ENCODE data around the gene LMAN1. TPM values are rescaled to one million over a fixed set of nuclear protein-coding genes. Genes with fewer than 3 reads are reported as not detected.

Gene LMAN1, protein sequence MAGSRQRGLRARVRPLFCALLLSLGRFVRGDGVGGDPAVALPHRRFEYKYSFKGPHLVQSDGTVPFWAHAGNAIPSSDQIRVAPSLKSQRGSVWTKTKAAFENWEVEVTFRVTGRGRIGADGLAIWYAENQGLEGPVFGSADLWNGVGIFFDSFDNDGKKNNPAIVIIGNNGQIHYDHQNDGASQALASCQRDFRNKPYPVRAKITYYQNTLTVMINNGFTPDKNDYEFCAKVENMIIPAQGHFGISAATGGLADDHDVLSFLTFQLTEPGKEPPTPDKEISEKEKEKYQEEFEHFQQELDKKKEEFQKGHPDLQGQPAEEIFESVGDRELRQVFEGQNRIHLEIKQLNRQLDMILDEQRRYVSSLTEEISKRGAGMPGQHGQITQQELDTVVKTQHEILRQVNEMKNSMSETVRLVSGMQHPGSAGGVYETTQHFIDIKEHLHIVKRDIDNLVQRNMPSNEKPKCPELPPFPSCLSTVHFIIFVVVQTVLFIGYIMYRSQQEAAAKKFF
- 49.0 TPM for polyA plus RNA-seq (2012; ENCODE audit: insufficient read depth, insufficient read length)

- peak within 1 kb of the TSS; percentile 92 for H3K4me3 ChIP-seq (ENCODE audit: low read length)
- peak; percentile 85 for DNase-seq (ENCODE audit: low read depth, low spot score)
These were observed at the start of gene LMAN1 for GRCh38 chr18:59358712-59359575. Gene LMAN1, minus strand, starts transcription at chr18:59359265. Its CDS starts 21 bp downstream, at chr18:59359244.

DNA sequence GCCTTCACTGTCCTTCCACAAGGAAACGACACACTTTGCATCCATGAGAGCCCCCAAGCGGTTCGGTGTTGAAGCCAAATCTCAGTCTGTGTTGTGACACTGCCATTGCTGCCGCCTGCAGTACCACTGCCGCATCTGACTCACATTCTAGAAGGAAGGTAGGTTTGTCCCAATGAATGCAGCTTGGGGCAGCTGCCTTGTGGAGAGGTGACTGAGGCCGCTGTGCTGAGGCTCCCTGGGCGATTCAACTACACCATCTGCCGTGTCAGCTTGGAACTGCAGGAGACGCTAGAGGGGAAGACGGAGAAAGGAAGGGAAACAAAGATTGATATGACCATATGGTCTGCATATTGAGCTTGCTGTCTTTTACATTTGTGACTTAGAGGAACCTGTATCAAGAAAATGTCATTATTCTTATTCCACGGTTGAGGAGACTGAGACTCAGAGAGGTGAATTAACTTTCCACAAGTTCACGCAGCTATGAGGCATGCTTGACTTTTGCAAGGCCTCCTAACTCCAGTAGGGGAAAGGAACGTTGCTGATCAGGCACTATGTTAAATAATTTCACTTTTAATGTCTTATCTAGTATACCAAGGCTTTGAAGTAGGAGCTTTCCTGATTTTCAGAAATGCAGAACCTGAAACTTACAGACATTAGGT lies 43.5 kb upstream of the LMAN1 start:
- H3K4me3 ChIP-seq (ENCODE audit: low read length) = no peak overlapping the region
- peak; percentile 74 for DNase-seq (ENCODE audit: low read depth, low spot score)

GRCh38 chr18:59400407-59400806 lies 41.3 kb upstream of the LMAN1 start:
- no peak overlapping the region for H3K4me3 ChIP-seq (ENCODE audit: low read length)
- no peak for DNase-seq (ENCODE audit: low read depth, low spot score)

DNA sequence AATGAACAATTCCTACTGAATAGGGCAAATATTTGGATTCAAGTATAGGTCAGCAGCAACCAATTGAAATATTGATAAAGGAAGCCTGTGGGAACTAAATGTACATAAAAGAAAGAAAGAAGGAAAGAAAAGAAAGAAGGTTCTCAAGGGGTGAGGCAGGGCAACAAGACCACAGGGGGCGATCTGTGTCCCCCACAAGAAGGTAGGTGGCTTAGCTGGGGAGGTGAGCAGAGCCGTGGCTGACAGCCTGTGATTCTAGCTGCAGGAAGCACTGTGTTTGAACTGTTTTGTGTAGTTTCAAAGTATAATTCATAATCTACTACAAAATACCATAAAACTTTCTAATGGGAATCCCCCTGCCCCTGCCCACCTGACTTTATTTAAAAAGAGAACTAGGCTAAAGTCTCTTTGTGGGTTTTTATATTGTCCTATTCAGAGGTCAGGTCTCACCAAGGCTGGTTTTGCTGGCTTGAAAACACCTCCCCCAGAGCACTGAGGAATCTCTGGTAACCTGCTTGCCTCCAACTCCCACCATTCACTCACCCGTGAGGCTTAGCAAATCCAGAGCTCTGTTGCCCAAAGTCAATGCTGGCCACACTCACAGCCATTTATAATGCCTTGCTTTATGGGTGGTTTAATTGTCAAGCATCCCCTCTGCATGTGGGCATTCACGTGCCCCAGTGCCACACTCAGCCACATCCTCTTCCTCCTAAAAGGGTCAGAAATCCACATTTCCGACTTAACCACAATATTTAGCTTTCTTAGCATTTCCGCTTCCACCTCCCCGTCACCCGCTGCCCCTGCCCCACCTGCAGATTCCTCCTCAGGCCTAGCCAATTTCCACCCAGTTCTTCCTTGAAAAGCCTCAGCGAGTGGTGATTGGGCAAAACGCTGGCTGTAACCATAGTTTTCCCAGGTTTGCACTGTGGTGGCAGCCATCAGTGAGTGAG lies 36.4 kb upstream of the LMAN1 start:
- H3K4me3 ChIP-seq (ENCODE audit: low read length) = no peak overlapping the region
- peak; percentile 50 for DNase-seq (ENCODE audit: low read depth, low spot score)

GRCh38 chr18:59393381-59393780 lies 34.3 kb upstream of the LMAN1 start:
- DNase-seq (ENCODE audit: low read depth, low spot score) = no peak
- H3K4me3 ChIP-seq (ENCODE audit: low read length) = no peak overlapping the region

- no peak overlapping the region for H3K4me3 ChIP-seq (ENCODE audit: low read length)
- no peak for DNase-seq (ENCODE audit: low read depth, low spot score)
These were observed 29.8 kb upstream of the LMAN1 start for GRCh38 chr18:59388817-59389216.

- no peak overlapping the region for H3K4me3 ChIP-seq (ENCODE audit: low read length)
- no peak for DNase-seq (ENCODE audit: low read depth, low spot score)
These were observed 28.9 kb upstream of the LMAN1 start for GRCh38 chr18:59387687-59388565.

GRCh38 chr18:59386909-59387686 lies 28.0 kb upstream of the LMAN1 start:
- no peak for DNase-seq (ENCODE audit: low read depth, low spot score)

DNA sequence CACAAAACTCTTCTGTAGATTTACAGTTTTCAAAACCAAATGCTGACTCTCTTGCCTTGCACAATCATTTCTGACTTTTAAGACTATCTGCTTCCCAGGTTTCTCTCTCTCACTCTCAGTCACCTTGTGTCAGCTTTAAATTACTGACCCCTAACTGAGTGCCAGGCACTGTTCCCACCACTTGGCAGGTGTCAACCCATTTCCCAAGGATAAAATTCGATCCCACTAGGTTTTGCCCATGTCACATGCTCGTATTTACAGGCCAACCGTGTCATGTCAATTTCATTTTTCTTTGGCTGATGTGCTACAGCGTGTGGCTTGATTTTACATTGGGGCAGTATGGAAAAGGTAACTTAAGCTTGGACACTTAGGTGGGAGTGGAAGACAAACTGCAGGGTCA lies 26.1 kb upstream of the LMAN1 start:
- DNase-seq (ENCODE audit: low read depth, low spot score) = no peak
- H3K4me3 ChIP-seq (ENCODE audit: low read length) = no peak overlapping the region

More at GRCh38 chr18:59386909-59387686, 28.0 kb upstream of the LMAN1 start:
- H3K4me3 ChIP-seq (ENCODE audit: low read length) = no peak overlapping the region

GRCh38 chr18:59383851-59384250 lies 24.8 kb upstream of the LMAN1 start:
- no peak overlapping the region for H3K4me3 ChIP-seq (ENCODE audit: low read length)
- no peak for DNase-seq (ENCODE audit: low read depth, low spot score)

DNA sequence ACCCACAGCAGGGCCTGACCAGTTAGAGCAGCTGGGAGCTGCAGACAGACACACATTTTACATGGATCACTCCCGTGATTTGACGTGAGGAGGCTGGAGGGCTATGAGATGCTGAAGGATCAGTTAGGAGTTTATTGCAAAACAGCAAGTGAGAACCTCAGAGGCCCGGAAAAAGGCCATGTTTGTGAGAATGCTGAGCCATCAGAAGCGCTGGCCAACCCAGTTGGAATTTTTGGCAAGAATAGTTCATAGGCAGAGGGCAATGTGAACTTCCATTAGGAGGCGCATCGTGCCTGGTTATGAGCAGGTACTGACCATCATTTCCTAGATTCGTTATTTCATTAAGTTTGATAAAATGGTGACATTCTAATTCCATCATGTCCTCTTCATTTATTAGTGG lies 23.3 kb upstream of the LMAN1 start:
- no peak overlapping the region for H3K4me3 ChIP-seq (ENCODE audit: low read length)
- DNase-seq (ENCODE audit: low read depth, low spot score) = no peak

DNA sequence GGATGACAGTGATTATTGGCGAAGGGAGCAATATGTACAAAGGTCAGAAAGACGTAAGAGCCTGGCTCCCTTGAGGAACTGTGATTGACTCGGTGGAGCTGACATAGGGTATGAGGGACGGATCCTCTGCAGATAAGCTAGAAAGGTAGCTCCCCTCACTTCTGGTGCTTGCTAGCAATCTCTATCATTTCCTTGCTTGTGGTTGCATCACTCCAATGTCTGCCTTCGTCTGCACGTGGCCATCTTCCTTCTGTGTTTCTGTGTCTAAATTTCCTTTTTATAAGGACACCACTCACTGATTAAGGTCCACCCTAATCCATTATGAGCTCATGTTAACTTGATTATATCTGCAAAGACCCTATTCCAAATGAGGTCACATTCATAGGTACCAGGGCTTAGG lies 22.9 kb upstream of the LMAN1 start:
- DNase-seq (ENCODE audit: low read depth, low spot score) = no peak
- no peak overlapping the region for H3K4me3 ChIP-seq (ENCODE audit: low read length)

- no peak for DNase-seq (ENCODE audit: low read depth, low spot score)
- no peak overlapping the region for H3K4me3 ChIP-seq (ENCODE audit: low read length)
These were observed 21.6 kb upstream of the LMAN1 start for GRCh38 chr18:59380706-59381105.

DNA sequence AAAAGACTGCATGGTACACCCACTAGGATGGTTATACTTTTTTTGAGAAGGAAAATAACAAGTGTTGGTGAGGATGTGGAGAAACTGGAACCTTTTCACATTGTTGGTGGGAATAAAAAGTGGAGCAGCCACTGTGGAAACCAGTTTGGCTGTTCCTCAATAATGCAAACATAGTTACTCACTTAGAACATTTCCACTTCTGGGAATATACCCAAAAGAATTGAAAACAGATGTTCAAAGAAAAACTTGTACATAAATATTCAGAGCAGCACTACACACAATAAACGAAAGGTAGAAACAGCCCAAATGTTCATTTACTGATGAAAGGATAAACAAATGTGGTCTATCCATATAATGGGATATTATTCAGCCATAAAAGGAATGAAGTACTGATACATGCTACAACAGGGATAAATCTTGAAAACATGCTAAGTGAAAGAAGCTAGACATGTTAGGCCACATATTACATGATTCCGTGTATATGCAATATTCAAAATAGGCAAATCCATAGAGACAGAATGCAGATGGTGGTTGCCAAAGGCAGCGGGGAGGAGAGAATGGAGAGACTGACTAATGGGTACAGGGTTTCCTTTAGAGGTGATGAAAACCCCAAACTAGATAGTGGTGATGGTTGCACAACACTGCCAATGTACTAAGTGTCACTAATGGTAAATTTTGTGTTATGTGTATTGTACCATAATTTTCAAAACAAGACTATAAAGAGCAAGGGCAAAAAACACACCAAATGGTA lies 20.9 kb upstream of the LMAN1 start:
- no peak overlapping the region for H3K4me3 ChIP-seq (ENCODE audit: low read length)
- DNase-seq (ENCODE audit: low read depth, low spot score) = no peak

GRCh38 chr18:59377613-59378337 lies 18.7 kb upstream of the LMAN1 start:
- DNase-seq (ENCODE audit: low read depth, low spot score) = no peak
- H3K4me3 ChIP-seq (ENCODE audit: low read length) = no peak overlapping the region
